Hindlimb muscle (tissue), 1 donor: ENCODE results near the gene KRTAP5-9. TPM values are rescaled to one million over a fixed set of nuclear protein-coding genes. Genes with fewer than 3 reads are reported as not detected.
"Not testable (repeated sequence)": the region's sequence is repeated elsewhere in the genome, so short reads cannot be mapped to it uniquely, and the experiment has no call there.

Source experiments
- DNase-seq: peaks from one replicate; pipeline ENCODE4 v3.0.0-alpha.2; 2013
- polyA plus RNA-seq: library from polyadenylated mRNA; unstranded; fragments of 120-200 nt; gene quantifications from one replicate; pipeline ENCODE4 v1.2.1, GENCODE V29; 2013; ENCODE audit not compliant: insufficient read length

The KRTAP5-9 gene, protein sequence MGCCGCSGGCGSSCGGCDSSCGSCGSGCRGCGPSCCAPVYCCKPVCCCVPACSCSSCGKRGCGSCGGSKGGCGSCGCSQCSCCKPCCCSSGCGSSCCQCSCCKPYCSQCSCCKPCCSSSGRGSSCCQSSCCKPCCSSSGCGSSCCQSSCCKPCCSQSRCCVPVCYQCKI
- not detected for polyA plus RNA-seq

- DNase-seq, result no peak
These were observed at the start of gene KRTAP5-9 for GRCh38 chr11:71548120-71548519. Gene KRTAP5-9, plus strand, starts transcription at chr11:71548420. Its CDS starts 238 bp downstream, at chr11:71548658.

DNA sequence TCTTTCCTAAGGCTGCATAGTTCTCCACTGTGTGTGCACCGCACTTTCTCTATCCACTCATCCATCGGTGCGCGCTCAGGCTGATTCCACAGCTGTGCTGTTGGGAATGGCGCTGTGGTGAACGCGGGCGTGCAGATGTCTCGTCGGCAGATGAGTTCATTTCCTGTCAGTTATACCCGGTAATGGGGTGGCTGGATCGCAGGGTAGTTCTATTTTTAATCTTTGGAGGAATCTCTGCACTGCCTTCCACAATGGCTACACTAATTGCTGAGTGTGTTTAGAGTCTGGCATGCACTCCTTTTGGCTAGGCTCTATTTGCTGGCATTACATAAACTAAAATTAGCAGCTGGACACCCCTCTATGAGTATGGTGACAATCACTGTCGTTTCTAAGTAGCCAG lies 49.1 kb upstream of the KRTAP5-9 start:
- DNase-seq, result no peak

GRCh38 chr11:71499546-71499945 lies 48.7 kb upstream of the KRTAP5-9 start:
- DNase-seq, result no peak

DNA sequence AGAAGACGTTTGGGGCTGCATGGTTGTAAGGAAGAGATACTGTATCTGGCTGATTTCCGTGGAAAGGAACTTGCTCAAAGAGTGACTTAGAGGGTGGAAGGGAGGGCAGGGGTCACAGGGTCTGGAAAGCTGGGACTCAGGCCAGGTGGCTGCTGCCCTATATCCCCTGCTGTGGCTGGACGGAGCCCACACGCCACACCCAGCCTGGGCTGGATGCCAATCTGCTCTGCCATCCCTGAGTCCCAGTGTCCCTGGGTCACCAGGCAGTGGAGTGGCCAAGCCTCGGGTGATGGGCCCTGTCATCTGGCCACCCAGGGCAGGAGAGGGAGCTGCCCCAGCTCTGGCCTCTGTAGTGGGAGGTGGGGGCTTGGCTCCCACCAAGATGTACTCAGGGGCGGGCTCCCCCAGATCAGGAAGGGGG lies 47.6 kb upstream of the KRTAP5-9 start:
- no peak for DNase-seq

DNA sequence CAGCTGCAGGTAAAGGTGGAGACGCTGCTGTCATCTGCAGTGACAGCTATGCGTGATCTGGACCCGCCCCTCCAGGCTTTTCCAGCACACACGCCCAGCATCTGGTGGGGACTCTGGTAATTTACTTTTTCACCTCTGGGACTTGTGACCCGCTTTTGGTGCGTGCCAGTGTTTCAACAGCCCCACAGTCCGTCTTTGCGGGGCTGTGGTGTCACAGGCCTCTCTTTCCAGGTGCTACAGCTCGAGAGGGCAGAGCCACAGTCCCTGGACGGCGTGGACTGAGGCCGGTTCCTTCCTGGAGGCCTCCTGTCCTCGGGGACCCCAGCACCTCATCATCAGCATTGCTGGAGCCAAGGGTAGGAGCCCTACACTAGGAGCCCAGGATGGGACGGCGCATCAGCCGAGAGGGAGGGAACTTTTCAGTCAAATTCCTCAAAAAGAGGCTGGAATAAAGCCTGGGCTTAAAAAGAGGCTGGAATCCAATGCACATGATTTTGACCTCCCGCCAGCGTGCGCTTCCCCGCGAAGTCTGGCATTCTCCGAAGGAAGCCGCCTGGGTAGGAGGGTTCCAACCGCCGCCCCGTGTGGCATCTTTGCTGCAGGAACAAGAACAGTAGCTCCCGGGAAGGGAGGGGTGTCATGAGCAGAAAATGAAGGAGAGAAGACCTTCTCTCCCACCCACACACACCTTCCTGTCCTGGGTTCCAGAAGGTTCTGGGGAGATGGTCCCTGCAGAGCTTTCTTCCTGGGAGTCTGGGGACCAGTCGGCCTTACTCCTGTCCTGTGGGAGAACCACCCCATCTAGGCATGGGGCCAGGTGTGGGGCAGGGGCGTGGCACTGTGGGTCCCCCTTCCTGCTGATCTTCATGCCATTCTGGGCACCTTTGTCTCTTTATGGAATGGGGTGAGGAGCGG lies 46.9 kb upstream of the KRTAP5-9 start:
- DNase-seq, result no peak

DNA sequence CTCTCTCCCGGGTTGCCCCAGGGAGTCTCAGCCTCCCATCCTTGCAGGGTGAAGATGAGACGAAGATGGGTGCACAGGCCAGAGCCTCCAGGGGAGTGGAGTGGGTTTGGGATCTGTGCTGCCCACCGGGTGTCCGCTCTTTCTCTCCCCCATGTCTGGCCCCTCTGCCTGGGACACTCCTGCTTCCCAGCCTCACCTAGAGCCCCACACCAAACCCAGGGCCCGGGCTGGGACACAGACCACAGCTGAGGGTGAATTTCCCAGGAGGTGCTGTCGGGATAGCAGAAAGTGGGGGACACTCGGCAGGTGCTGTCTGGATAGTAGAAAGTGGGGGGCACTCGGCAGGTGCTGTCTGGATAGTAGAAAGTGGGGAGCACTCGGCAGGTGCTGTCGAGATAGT lies 46.2 kb upstream of the KRTAP5-9 start:
- no peak for DNase-seq

DNA sequence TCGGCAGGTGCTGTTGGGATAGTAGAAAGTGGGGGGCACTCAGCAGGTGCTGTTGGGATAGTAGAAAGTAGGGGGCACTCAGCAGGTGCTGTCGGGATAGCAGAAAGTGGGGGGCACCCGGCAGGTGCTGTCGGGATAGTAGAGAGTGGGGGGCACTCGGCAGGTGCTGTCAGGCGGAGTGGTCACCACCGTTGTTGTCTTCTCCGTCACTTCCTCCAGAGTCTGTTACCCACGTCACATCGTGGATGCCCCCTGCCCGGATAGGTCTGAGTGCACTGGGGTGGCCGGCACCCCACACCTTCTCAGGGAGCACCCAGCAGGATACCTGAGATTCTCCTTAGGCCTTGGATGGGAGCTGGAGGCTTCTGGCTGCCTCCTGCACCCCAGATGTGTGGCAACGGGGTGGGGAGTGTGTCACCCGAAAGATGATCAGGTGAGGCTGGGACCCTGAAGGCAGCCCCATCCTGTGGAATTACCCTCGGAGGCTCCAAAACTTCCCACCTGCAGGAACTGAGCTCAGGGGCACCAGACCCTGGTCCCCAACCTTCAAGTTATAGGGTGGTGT lies 45.3 kb upstream of the KRTAP5-9 start:
- DNase-seq, result no peak

DNA sequence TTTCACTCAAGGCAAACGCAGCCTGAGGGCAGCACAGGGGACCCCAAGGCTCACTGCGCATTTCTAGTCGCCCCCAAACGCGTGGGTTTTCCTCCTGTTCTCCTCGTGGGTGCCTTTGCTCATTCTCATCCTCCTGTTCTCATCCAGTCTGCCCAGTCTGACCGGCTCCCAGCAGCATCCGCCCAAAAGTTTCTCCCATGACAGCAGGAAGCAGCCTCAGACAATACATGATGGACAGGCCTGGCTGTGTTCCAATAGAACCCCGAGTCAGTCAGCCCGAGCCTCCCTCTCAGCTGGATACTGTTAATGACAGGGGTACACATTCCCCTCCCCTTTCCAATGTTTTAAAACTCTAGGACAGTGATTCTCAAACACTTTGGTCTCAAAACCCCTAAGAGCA lies 43.7 kb upstream of the KRTAP5-9 start:
- DNase-seq, result no peak

GRCh38 chr11:71505001-71505400 lies 43.2 kb upstream of the KRTAP5-9 start:
- DNase-seq, result no peak

DNA sequence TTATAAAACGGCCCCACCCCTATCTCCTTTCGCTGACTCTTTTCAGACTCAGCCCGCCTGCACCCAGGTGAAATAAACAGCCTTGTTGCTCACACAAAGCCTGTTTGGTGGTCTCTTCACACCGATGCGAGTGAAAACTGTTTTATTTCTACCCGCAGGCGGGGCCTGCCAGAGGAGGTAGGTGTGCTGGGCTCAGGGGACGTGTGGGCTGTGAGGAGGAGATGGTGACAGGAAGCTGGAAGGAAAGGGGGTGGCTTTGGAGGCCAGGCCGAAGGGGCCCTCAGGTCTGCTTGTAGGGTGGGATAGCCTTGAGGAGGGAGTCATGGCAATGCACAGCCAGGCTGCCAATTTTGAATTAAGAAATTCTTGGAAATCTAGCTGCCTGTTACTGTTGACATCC lies 42.4 kb upstream of the KRTAP5-9 start:
- DNase-seq, result no peak

- no peak for DNase-seq
These were observed 41.1 kb upstream of the KRTAP5-9 start for GRCh38 chr11:71507102-71507501.

DNA sequence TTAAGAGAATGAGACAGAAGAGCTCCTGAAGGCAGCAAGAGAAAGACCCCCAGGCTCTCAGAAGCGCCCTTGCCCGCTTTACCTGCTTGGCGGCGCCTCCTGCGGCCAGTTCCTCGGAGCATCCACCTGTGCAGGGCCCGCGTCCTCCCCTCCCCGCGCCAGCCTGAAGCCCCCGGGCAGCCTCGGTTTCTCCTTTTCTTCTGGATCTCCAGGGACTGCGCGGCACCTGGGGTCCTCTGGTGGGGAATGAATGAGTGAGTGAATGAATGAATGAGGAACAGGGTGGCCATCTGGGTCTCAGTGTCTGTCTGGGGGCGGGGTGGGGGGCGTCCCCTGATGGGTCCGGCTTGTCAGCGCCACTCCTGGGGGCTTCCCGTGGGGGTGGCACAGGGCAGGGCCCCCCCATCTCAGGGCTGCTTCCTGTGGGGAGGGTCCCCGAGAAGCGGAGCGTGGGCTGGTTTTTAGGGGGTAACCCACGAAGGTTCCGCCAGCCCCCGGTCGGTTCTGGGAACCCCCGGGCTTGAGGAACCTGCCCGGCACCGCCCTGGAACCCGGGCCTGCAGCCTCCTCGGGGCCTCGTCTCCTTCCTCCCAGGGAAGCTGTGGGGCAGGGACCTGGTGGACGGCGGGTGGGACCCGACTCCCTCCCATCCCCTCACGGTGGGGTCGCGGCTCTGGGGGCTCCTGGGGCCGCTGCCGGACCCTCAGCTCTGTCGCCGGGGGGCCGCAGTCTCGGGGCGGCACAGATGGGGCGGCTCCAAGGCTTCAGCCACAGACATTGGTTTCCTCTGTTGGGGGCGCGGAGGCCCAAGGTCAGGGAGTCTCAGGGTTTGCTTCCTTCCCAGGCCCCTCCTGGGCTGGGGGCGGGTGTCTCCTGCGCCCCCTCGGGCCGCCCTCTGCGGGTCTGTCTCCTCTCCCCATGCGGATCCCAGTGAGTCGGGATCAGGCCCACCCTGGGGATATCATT lies 29.4 kb upstream of the KRTAP5-9 start:
- no peak for DNase-seq

DNA sequence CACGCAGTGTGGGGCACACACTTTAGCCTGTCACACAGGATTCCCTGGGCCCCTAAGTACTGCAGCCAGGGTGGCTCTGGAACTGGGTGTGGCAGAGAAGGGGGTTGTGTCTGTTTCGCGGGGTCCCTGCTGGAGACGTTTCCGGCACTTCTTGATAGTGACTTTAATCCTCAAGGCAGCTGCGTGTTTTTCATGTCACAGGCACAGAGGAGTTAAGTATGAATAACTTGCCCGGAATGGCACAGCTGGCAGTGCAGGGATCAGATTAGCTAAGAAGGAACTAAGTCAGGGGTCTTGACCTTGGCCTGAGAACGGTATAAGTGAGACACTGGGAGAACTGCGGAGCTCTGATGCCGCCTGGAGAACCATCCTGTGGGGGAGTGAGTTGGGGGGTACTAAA lies 28.7 kb upstream of the KRTAP5-9 start:
- no peak for DNase-seq

GRCh38 chr11:71525188-71525937 lies 22.9 kb upstream of the KRTAP5-9 start:
- no peak for DNase-seq

- DNase-seq, result no peak
These were observed 22.2 kb upstream of the KRTAP5-9 start for GRCh38 chr11:71525938-71526495.

DNA sequence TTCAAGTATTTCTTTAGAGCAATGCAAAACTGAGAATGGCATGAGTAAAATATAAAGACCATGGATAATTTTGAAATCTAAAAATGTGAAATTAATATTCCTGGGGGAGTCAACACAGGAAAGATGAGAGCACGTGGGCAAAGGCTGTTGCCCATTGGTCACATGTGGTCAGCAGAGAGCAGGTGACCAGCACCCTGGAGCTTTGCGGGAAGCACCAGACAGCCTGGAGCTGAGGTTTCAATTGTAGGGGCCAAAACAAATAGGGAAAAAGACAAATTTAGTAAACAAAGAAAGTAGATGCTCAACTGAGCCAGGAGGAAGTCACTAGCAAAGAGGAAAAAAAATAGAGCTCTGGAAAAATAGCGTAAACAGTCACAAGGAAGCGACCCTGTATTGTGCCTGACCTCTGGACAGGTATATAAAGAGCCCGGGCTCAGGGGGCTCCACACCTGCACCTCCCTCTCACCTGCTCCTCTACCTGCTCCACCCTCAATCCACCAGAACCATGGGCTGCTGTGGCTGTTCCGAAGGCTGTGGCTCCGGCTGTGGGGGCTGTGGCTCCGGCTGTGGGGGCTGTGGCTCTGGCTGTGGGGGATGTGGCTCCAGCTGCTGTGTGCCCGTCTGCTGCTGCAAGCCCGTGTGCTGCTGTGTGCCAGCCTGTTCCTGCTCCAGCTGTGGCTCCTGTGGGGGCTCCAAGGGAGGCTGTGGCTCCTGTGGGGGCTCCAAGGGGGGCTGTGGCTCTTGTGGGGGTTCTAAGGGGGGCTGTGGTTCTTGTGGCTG lies 21.2 kb upstream of the KRTAP5-9 start, which contains the start of gene KRTAP5-7:
KRTAP5-7 (plus strand) TSS at position 472 of the 780 bp plus-strand sequence; CDS start at position 506, 34 bp downstream.
- not testable (repeated sequence) for DNase-seq

- no peak for DNase-seq
These were observed 20.5 kb upstream of the KRTAP5-9 start for GRCh38 chr11:71527576-71528210.

GRCh38 chr11:71530602-71531001 lies 17.6 kb upstream of the KRTAP5-9 start:
- no peak for DNase-seq

DNA sequence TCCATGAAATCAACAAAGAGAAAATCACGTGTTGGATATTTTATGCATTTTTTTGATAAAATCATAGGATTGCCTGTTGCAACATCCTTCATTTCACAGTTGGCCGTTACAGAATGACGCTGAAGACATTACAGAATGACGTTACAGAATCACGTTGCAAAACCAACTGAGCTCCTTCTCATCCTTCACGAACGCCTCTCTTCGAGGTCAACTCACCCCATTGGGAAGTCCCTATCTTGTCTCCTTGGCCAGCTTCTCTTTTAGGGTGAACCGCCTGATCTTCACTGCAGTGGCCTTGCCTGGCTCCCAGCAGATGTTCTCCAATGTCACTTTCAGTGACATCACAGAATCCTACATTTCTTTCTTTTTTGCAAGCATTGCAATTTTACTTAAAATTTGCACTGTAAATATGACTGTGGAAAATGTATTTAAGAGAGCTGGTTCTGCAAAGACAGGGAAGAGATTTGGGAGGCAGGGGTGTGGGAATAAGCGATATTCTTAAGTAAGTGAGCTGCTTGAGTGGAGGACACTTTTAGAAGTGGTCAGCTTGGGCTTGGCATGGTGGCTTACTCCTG lies 16.1 kb upstream of the KRTAP5-9 start:
- DNase-seq, result no peak
